C4-2B (cell line): Measurements from ENCODE around the gene RBM20.
"Not testable (repeated sequence)": the region's sequence is repeated elsewhere in the genome, so short reads cannot be mapped to it uniquely, and the experiment has no call there.

Experiments
- H3K27ac ChIP-seq: fragments of 450-650 bp; 2 replicates; pipeline ENCODE4 v1.5.1; 2017
- CTCF ChIP-seq: fragments of 450-650 bp; conservative IDR thresholded peaks from 2 replicates; pipeline ENCODE4 v1.5.1; 2017; ENCODE audit warnings: mild to moderate bottlenecking
- ZFX ChIP-seq: fragments of 450-650 bp; IDR thresholded peaks from 2 replicates; pipeline ENCODE4 v1.6.1; 2017

RBM20 gene

GRCh38 chr10:110617425-110618229 lies 26.5 kb upstream of the RBM20 start:
- TF ChIP-seq ZFX (no peak), CTCF (no peak)
- no peak overlapping the region for H3K27ac ChIP-seq

GRCh38 chr10:110618230-110618610 lies 25.9 kb upstream of the RBM20 start:
- TF ChIP-seq CTCF (no peak), ZFX (no peak)
- H3K27ac ChIP-seq: no peak overlapping the region

- TF ChIP-seq CTCF (no peak), ZFX (no peak)
- no peak overlapping the region for H3K27ac ChIP-seq
Measured at GRCh38 chr10:110619514-110620397, 24.4 kb upstream of the RBM20 start.

GRCh38 chr10:110620398-110620719 lies 23.8 kb upstream of the RBM20 start:
- no peak overlapping the region for H3K27ac ChIP-seq
- no peak for TF ChIP-seq ZFX
- TF ChIP-seq CTCF: no peak

GRCh38 chr10:110623316-110623715 lies 20.8 kb upstream of the RBM20 start:
- not testable (repeated sequence) for H3K27ac ChIP-seq

- H3K27ac ChIP-seq: no peak overlapping the region
- TF ChIP-seq ZFX (no peak), CTCF (no peak)
Measured at GRCh38 chr10:110625356-110625894, 18.7 kb upstream of the RBM20 start.

GRCh38 chr10:110625951-110626855 lies 17.9 kb upstream of the RBM20 start:
- no peak overlapping the region for H3K27ac ChIP-seq
- TF ChIP-seq CTCF (no peak), ZFX (no peak)
